Measurements from ENCODE around the gene SERPINA4.
A peak's percentile ranks its signal among the peaks of the same experiment; 100 is the strongest.

SERPINA4 gene

GRCh38 chr14:94542811-94543440 lies 18.3 kb upstream of the SERPINA4 start:
- no peak for DNase-seq (ENCODE audit: low spot score)

- no peak for DNase-seq (ENCODE audit: low spot score)
Measured at GRCh38 chr14:94543449-94544124, 17.7 kb upstream of the SERPINA4 start.

DNA sequence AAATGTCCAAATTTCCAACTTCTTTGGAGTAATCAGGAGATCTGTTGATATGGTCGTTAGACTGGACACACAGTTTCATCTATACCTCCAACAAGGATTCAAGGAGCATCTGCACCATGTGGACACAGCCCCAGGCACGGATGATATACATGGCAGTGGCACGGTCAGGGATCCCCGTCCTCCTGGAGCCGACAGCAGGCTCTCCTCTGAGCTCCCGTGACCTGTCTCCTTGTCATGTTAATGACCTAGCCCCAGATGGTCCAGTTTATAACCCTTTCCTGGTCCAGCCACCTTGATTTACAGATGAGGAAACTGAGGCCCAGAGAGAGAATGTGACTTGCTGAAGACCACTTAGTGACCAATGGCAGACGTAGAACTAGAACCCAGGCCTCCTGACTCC lies 16.5 kb upstream of the SERPINA4 start:
- no peak for DNase-seq (ENCODE audit: low spot score)

DNA sequence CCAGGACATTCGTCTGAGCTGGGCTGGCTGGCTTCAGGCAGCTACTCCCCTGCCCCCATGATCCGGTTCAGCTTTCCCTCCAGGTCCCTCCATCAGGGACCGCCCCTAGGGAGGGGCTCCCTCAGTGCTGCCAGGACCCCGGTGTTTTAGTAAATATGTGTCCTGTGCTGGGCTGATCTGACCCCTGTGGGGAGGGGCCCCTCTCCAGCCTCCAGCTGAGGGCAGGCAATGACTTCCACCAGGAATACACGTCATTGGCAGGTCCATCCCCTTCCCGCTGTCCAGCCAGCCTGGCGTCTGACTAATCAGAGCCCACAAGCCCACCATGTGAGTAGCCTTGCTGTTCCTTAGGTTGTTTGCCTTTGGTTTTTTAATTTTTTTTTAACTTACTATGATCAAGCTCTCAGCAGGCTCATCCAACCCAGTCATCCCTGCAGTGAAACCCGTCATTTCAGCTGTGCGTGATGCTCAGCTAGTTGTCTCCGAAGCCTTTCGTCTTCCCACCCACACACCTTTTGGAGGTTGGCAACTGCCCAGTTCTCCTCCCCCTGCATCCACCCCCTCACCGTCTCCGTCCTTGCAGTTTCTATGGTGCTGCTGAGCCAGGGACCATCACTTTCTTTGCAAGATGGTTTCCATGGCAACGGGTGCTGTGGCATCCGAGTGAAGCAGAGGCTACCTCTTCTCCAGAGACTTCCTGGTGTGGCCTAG lies 16.0 kb upstream of the SERPINA4 start:
- DNase-seq (ENCODE audit: low spot score): no peak

DNA sequence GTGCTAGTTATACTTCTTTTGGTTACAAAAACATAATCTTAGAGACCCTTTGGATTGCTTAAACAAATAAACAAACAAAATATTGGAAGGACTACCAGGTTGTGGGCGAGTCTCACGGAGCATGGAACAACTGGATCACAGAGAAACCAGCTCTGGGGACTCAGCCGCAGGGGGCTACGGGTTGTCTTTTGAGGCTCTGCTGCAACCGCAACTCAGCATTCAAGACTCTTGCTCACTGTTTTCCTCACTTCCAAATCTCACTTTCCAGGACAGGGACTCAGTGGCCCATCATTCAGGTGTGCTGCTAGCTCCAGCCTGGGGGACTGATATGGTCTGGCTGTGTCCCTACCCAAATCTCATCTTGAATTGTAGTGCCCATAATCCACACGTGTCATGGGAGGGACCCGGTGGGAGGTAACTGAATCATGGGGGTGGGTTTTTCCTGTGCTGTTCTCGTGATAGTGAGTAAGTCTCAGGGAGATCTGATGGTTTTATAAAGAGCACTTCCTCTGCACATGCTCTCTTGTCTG lies 14.0 kb upstream of the SERPINA4 start:
- DNase-seq (ENCODE audit: low spot score): no peak

DNA sequence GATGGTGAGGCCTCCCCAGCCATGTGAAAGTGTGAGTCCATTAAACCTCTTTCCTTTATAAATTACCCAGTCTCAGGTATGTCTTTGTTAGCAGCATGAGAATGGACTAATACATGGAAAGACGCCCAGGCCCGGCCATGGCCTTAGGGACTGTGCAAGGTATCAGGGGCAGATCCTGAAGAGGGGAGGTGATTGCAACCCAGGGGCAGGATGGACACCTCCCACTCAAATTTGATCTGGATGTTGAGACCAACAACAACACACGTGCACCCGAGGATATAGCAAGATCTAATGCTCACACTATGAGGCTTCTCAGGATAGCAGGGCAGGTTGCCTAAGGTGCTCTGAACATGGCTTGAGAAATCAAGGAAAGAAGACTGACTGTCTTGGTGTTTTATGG lies 13.5 kb upstream of the SERPINA4 start:
- DNase-seq (ENCODE audit: low spot score): no peak

DNA sequence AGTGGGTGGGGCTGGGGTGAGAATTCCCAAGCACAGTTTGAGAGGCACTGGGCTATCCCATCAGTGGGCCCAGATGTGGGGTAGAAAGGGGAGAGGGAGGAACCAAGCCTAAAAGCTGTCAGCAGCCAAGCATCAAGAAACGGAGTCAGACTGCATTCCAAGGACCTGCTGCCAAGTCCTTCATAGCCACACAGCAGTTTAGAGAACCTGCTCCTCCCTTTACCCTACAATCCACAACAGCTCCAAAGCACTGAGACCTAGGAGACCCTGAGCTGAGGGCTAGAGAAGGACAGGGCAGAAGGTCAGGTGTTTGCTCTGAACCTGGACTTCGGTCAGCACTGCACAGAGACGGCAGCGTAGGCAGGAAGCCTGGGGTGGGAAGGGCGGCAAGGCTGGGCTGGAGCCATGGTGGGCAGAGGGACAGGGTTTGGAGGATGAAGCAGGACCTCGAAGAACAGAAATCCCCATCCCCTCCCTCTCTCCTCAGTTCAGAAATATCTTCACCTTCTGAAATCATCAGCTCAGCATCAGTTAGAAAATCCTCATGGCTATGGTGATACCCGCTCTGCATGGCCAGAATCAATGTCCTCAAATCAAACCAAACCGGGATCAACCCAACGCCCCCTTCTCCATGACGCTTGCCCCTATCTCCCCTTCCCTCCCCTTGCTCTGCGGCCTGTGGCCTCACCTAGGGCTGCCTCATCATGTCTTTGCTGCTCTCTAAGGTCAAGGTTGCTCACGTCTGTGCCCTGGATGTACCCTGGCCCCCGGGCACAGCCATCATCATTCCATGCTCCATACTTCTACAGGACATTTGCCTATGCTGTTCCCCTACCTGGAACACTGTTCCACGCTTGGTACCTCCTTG lies 12.9 kb upstream of the SERPINA4 start:
- no peak for DNase-seq (ENCODE audit: low spot score)

GRCh38 chr14:94548999-94549985 lies 11.9 kb upstream of the SERPINA4 start:
- peak; percentile 33 for DNase-seq (ENCODE audit: low spot score)

DNA sequence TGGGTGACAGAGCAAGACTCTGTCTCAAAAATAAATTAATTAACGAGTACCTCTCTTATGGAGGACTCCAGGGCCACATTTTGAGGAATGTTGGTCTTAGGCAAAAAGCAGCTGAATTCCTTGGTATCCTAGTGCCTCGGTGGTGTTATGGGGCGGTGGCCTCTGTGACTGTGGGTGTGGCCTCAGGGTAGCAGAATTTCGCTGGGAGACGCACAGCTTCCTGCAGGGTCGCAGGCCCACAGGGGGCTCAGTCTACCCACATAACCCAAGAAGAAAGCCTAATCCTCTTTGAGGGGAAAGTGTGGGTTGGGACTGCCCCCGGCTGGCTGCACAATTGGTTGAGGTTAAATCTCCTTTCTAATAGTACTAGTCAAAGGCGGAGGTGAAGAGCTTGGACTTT lies 11.2 kb upstream of the SERPINA4 start:
- no peak for DNase-seq (ENCODE audit: low spot score)

DNA sequence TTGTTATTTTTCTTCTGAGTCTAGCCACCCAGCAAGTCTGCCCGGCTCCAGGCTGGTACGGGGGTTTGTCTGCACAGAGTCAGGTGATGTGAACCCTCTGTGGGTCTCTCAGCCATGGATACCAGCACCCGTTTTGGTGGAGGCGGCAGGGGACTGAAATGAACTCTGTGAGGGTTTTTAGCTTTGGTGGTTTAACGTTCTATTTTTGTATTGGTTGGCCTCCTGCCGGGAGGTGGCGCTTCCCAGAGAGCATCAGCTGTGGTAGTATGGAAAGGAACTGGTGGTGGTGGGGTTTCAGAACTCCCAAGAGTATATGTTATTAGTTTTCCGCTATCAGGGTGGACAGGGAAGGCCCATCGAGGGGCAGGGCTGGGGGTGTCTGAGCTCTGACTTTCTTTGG lies 5.3 kb upstream of the SERPINA4 start:
- no peak for DNase-seq (ENCODE audit: low spot score)

- no peak for DNase-seq (ENCODE audit: low spot score)
Measured at GRCh38 chr14:94557327-94557726, 3.9 kb upstream of the SERPINA4 start.

DNA sequence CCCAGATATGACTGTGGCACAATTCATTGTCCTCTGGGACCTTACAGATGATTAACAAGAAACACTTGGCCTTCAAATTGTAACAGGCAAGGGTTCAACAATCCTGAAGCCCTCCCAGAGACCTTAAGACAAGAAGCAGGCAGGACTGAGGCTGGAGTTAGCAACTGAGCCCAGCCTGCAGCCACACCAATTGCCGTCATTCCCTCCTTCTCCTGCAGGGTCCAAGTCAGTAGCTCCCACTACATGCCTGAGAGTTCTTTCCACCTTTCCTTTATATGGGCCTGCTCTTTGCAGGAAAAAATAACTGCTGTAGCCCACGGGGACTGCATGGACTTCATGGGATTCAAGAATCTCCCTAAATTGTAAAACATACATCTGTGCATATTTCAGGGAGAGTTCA lies 2.4 kb upstream of the SERPINA4 start:
- DNase-seq (ENCODE audit: low spot score): no peak

- no peak for DNase-seq (ENCODE audit: low spot score)
Measured at GRCh38 chr14:94559638-94560290, 1.5 kb upstream of the SERPINA4 start.

GRCh38 chr14:94560291-94560665 lies 964 bp upstream of the SERPINA4 start:
- no peak for DNase-seq (ENCODE audit: low spot score)

GRCh38 chr14:94561656-94562010 lies 391 bp downstream of the SERPINA4 start:
- DNase-seq (ENCODE audit: low spot score): no peak

DNA sequence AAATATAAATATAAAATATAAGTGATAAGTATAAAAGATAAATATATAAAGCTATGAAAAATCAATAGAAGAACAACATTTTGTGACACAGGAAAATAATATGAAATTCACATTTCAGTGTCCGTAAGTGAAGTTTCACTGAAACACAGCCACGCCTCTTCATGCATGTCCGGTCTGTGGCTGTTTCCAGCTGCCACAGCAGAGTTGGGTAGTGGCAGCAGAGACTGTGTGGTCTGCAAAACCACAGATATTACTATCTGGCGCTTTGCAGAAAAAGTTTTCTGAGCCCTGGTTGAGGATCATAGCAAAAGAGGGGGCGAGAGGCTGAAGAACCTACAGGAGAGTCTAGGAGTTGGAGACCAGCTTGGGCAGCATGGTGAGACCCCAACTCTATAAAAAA lies 780 bp downstream of the SERPINA4 start:
- no peak for DNase-seq (ENCODE audit: low spot score)

- DNase-seq (ENCODE audit: low spot score): no peak
Measured at GRCh38 chr14:94562941-94563883, 2.0 kb downstream of the SERPINA4 start.

GRCh38 chr14:94564381-94564780 lies 3.1 kb downstream of the SERPINA4 start:
- no peak for DNase-seq (ENCODE audit: low spot score)

DNA sequence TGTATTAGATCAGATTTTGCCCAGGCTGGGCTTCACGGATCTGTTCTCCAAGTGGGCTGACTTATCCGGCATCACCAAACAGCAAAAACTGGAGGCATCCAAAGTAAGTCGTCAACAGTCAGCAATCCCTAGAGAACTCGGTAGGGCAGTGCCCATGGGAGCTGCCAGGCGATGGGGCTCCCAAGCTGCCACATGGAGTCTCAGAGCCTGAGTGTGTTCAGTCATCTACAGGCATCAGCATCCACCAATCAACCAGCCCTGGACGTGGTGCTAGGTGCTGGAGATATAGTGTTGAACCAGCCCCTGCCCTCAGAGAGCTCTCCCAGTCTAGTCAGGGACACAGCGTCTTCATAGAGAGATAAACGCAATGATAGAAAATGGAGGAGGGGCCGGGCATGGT lies 6.9 kb downstream of the SERPINA4 start:
- DNase-seq (ENCODE audit: low spot score): no peak
